Calu3 (cell line): ENCODE data around the gene ERC2. TPM values are rescaled to one million over a fixed set of nuclear protein-coding genes. Genes with fewer than 3 reads are reported as not detected.

ENCODE experiments used
- BruUV-seq: library from RNA; stranded (reverse); fragments of 400-500 nt; replicated peaks from 2 replicates; lab custom pipeline; 2021; lab: Mats Ljungman, UMichigan
- CTCF ChIA-PET: fragments of 300-600 bp; sonication (Branson Sonifier 250); formaldehyde crosslinking; loops from one replicate; lab custom pipeline; 2022; ENCODE audit warnings: antibody characterized with exemption; lab: Charles Lee
- DNase-seq: peaks from one replicate; pipeline ENCODE4 v3.0.0; 2022
- H3K27ac Mint-ChIP-seq: one replicate; pipeline ENCODE4 v1.8.0; 2022; ENCODE audit warnings: mixed read lengths; ENCODE audit not compliant: unreplicated experiment
- H3K27me3 Mint-ChIP-seq: one replicate; pipeline ENCODE4 v1.8.0; 2022; ENCODE audit warnings: mixed read lengths; ENCODE audit not compliant: unreplicated experiment
- H3K36me3 Mint-ChIP-seq: one replicate; pipeline ENCODE4 v1.8.0; 2022; ENCODE audit warnings: mild to moderate bottlenecking, moderate library complexity, mixed read lengths; ENCODE audit not compliant: insufficient read depth, unreplicated experiment
- H3K4me1 Mint-ChIP-seq: one replicate; pipeline ENCODE4 v1.8.0; 2022; ENCODE audit warnings: mild to moderate bottlenecking, low read depth, mixed read lengths; ENCODE audit not compliant: unreplicated experiment
- H3K4me3 Mint-ChIP-seq: one replicate; pipeline ENCODE4 v1.8.0; 2022; ENCODE audit warnings: mild to moderate bottlenecking, low read depth, moderate library complexity, mixed read lengths; ENCODE audit not compliant: unreplicated experiment
- H3K9me3 Mint-ChIP-seq: one replicate; pipeline ENCODE4 v1.8.0; 2022; ENCODE audit warnings: low read depth, mixed read lengths; ENCODE audit not compliant: unreplicated experiment
- CTCF ChIP-seq: fragments of 200-600 bp; IDR thresholded peaks from one replicate; pipeline ENCODE4 v1.8.0; 2022; ENCODE audit warnings: antibody characterized with exemption; ENCODE audit not compliant: unreplicated experiment
- intact Hi-C: fragments of 100-400 bp; cut with micrococcal nuclease; formaldehyde crosslinking; loops from one replicate; pipeline ENCODE4 v1.10.0; 2022; ENCODE audit not compliant: unreplicated experiment
- total RNA-seq: library from RNA; stranded (reverse); gene quantifications from 2 replicates; pipeline ENCODE4 v1.2.3, GENCODE V29; 2022

ERC2 gene
- total RNA-seq, 1 experiment from 2014 or later, result 0.73 TPM

- intact Hi-C loops, result loop anchor here (5.0 to 10.0 kb wide), 4 partner anchors 352 to 1473 kb away; partner anchors contain the start of gene WNT5A
- no peak for TF ChIP-seq CTCF
- Mint-ChIP-seq H3K36me3 (no peaks in the 10 kb centered on the region), H3K27me3 (no peaks in the 10 kb centered on the region), H3K9me3 (no peaks in the 10 kb centered on the region), H3K27ac (no peak overlapping the region), H3K4me3 (no peak overlapping the region), H3K4me1 (no peaks in the 10 kb centered on the region)
- BruUV-seq, result no TSS peak
- CTCF ChIA-PET, result no interaction called here
- peak; percentile 28 for DNase-seq
Measured at GRCh38 chr3:55899887-55900286, 568.4 kb downstream of the ERC2 start.

- intact Hi-C loops, result loop anchor here (5.0 kb wide), 3 partner anchors 355 to 1470 kb away; no protein-coding TSS in a partner anchor
- Mint-ChIP-seq H3K27ac (no peak overlapping the region), H3K4me3 (no peak overlapping the region), H3K27me3 (no peaks in the 10 kb centered on the region), H3K36me3 (no peaks in the 10 kb centered on the region), H3K4me1 (no peaks in the 10 kb centered on the region), H3K9me3 (peaks cover 4% of the 10 kb centered on the region)
- TF ChIP-seq CTCF, result no peak
- peak; percentile 1 for DNase-seq
- CTCF ChIA-PET, result no interaction called here
- BruUV-seq, result no TSS peak
Measured at GRCh38 chr3:55897573-55898224, 570.6 kb downstream of the ERC2 start.

- no peak overlapping the region for H3K4me3 Mint-ChIP-seq
- peaks cover 4% of the 10 kb centered on the region for H3K9me3 Mint-ChIP-seq
- no peaks in the 10 kb centered on the region for H3K36me3 Mint-ChIP-seq
- no peaks in the 10 kb centered on the region for H3K27me3 Mint-ChIP-seq
- no TSS peak for BruUV-seq
- no peak overlapping the region for H3K27ac Mint-ChIP-seq
- intact Hi-C loops, result loop anchor here (5.0 kb wide), 3 partner anchors 356 to 1469 kb away; no protein-coding TSS in a partner anchor
- no peak for TF ChIP-seq CTCF
- no peaks in the 10 kb centered on the region for H3K4me1 Mint-ChIP-seq
- no peak for DNase-seq
- CTCF ChIA-PET, result no interaction called here
Measured at GRCh38 chr3:55895897-55896566, 572.2 kb downstream of the ERC2 start.

GRCh38 chr3:55894605-55895004, 573.7 kb downstream of the ERC2 start:
- no TSS peak for BruUV-seq
- no peak for DNase-seq
- no peak overlapping the region for H3K4me3 Mint-ChIP-seq
- no peak for TF ChIP-seq CTCF
- CTCF ChIA-PET, result no interaction called here
- H3K9me3 Mint-ChIP-seq, result peaks cover 4% of the 10 kb centered on the region
- no peaks in the 10 kb centered on the region for H3K4me1 Mint-ChIP-seq
- intact Hi-C loops, result loop anchor here (5.0 kb wide), 3 partner anchors 358 to 1467 kb away; no protein-coding TSS in a partner anchor
- H3K27ac Mint-ChIP-seq, result no peak overlapping the region
- no peaks in the 10 kb centered on the region for H3K36me3 Mint-ChIP-seq
- H3K27me3 Mint-ChIP-seq, result no peaks in the 10 kb centered on the region
